Measurements from ENCODE around the gene CCDC150.

DNA sequence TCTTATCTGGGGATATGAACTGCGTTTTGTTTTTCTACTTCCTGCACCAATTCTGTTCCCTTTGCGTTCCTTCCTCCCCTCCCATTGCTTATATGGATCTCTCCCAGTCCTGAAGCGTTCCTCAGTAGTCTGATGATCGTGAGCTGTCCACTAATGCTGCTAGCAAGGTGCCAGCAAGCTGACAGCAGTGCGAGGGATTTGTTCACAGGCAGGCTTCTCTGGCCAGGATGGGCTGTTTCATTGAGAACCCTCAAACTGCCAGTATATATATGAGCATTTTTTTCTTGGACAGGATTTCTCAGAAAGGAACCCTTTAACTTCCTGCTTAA is 119.8 kb downstream of the CCDC150 start:
- TF ChIP-seq, protein P1, sequence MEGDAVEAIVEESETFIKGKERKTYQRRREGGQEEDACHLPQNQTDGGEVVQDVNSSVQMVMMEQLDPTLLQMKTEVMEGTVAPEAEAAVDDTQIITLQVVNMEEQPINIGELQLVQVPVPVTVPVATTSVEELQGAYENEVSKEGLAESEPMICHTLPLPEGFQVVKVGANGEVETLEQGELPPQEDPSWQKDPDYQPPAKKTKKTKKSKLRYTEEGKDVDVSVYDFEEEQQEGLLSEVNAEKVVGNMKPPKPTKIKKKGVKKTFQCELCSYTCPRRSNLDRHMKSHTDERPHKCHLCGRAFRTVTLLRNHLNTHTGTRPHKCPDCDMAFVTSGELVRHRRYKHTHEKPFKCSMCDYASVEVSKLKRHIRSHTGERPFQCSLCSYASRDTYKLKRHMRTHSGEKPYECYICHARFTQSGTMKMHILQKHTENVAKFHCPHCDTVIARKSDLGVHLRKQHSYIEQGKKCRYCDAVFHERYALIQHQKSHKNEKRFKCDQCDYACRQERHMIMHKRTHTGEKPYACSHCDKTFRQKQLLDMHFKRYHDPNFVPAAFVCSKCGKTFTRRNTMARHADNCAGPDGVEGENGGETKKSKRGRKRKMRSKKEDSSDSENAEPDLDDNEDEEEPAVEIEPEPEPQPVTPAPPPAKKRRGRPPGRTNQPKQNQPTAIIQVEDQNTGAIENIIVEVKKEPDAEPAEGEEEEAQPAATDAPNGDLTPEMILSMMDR (conservative IDR thresholded peaks at IDR 0.05; ENCODE audit: low read depth, low read length) = no peak
- TF ChIP-seq EZH2 (IDR thresholded peaks at IDR 0.05; ENCODE audit: low read length, unreplicated experiment) (no peak), EZH2phosphoT487 (IDR thresholded peaks at IDR 0.05; ENCODE audit: borderline replicate concordance, low read length) (no peak)
